LoVo (cell line): Measurements from ENCODE around the gene EIF4G3.
"Not testable (repeated sequence)": the region's sequence is repeated elsewhere in the genome, so short reads cannot be mapped to it uniquely, and the experiment has no call there.

Experiments
- DNase-seq: peaks from one replicate; pipeline ENCODE4 v3.0.0-alpha.2; 2016; ENCODE audit warnings: low spot score

EIF4G3 gene

DNA sequence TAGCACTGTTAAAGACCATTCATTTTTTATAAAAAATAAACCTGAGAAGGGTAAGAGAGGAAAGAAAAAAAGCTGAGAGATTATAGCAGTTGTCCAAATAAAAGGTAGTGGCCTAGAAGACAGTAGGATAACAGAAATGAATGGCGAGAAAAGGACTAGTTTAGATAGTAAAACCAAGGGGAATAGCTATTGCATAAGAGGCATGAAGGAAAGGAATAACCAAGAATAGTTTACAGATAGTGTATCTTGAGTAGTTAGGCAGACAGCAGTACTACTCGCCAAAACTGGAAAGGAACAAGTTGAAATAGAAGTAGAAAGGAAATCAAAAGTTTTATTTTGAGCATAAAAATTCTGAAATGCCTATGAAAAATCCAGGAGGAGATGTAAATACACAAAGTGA, 70.5 kb downstream of the EIF4G3 start:
- DNase-seq = no peak

DNA sequence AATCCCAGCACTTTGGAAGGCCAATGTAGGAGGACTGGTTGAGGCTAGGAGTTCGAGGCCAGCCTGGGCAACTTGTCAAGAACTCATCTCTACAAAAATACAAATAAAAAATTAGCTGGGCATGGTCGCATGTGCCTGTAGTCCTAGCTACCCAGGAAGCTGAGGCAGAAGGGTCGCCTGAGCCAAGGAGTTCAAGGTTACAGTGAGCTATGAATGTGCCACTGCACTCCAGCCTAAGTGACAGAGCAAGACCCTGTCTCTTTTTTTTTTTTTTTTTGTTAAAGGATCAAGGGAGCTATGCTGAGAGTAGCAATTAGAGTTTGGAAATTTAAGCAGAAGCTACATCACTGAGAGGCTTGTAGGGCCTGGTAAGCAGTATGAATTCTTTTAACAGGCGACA, 70.9 kb downstream of the EIF4G3 start:
- DNase-seq = no peak

DNA sequence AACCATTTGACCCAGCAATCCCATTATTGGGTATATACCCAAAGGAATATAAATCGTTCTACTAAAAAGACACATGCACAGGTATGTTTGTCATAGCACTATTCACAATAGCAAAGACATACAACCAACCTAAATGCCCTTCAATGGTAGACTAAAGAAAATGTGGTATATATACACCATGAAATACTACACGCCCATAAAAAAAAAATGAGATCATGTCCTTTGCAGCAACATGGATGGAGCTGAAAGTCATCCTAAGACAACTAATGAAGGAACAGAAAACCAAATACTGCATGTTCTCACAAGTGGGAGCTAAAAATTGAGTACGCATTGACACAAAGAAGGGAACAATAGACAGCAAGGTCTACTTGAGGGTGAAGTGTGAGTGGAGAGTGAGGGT, 72.0 kb downstream of the EIF4G3 start:
- DNase-seq = no peak

DNA sequence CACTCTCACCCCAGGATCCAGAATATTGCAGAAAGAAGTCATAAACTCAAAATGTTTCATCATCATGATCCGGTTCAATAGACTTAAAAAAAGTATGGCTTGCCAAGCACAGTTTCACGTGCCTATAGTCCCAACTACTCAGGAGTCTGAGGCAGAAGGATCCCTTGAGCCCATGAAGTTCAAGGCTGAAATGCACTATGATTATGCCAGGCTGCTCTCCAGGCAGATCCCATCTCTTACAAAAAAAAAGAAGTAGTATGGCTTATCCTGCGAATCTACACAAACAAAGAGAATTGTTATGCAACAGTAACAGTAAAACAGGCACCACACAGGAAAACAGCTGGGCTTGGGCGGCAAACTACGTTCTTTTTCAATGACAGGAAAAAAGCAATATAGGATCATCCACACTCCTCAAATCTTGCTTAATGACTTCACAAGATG, 76.2 kb downstream of the EIF4G3 start:
- no peak for DNase-seq

DNA sequence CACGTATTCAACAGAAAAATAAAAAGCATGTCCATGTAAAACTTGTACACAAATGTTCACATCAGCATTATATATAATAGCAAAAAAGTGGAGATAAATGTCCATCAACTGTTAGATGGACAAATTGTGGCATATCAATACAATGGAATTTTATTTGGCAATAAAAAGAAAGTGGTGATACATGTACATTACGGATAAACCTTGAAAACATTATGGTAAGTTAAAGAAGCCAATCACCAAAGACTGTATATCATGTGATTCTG, 76.9 kb downstream of the EIF4G3 start:
- no peak for DNase-seq

DNA sequence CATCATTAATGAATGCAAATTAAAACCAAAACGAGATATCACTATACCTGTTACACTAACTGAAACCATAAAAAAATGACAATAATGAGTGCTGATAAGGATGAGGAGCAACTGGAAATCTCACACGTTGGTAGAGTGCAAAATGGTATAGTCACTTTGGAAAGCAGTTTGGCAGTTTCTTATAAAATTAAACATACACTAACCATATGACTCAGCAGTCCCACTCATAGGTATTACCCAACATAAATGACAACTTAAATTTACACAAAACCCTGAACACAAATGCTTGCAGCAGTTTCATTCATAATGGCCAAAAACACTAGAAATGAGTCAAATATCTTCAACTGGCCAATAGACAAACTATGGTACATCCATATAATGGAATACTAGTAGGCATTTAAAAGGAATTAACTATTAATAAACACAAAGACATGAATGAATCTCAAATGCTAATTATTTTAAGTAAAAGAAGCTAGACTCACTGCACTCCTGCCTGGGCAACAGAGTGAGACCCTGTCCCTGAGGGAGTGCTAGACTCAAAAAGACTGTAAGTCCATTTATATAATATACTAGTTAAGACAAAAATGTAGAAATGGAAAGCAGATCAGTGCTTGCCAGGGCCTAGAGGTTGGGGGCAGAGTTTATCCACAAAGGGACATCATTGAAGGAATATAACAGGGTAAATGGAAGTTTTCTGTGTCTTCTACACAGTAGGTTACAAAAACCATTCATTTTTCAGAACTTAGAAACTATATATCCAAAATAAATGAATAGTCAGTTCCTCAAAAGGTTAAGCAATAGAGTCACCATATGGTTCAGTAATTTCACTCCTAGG, 77.4 kb downstream of the EIF4G3 start:
- DNase-seq = no peak

DNA sequence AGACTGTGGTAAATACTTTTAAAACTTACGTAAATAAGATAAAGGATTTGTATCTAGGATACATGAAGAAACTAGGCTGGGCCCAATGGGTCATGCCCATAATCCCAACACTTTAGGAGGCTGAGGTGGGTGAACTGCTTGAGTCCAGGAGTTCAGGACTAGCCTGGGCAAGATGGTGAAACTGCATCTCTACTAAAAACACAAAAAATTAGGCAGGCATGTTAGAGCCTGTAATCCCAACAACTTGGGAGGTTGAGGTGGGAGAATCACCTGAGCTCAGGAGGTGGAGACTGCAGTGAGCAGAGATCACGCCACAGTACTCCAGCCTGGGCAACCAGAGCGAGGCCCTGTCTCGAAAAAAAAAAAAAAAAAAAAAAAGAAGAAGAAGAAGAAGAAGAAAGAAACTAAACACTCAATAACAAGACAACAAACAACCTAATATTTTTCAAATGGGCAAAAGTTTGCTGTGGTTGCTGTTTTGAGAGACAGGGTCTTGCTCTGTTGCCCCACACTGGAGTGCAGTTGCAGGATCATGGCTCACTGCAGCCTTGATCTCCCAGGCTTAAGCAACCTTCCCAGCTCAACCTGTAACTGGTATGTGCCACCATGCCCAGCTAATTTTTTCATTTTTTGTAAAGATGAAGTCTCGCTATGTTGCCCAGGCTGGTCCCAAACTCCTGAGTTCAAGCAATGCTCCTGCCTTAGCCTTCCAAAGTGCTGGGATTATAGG, 78.3 kb downstream of the EIF4G3 start:
- DNase-seq = no peak

DNA sequence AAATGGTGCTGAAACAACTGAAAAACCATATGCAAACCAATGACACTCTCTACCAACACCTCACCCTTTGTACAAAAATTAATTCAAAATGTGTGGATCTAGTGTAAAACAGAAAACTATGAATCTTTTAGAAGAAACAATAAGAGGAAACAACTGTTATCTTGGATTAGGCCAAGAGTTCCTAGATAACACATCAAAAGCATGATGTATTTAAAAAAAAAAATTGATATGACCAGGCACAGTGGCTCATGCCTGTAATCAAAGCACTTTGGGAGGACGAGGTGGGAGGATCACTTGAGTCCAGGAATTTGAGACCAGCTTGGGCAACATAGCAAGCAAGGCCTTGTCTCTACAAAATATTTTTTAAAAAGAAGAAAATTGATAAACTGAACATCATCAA, 79.0 kb downstream of the EIF4G3 start:
- no peak for DNase-seq

DNA sequence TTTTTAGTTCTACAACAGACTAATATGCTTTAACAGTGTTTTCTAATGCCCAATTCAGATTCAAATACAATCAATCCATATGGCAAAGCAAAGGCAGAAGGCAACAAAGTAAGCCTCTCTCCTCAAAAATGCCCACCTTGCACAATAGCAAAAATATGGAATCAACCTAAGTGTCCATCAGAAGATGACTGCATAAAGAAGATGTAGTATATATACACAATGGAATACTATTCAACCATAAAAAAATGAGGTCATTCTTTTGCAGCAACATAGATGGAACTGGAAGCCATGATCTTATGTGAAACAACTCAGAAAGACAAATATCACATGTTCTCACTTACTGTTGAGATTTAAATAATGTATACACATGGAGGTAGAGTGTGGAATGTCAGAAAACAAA, 80.7 kb downstream of the EIF4G3 start:
- no peak for DNase-seq

DNA sequence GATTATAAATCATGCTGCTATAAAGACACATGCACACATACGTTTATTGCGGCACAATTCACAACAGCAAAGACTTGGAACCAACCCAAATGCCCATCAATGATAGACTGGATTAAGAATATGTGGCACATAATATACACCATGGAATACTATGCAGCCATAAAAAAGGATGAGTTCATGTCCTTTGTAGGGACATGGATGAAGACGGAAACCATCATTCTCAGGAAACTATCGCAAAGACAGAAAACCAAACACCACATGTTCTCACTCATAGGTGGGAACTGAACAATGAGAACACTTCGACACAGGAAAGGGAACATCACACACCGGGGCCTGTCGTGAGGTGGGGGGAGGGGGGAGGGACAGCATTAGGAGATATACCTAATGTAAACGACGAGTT, 82.4 kb downstream of the EIF4G3 start:
- DNase-seq = not testable (repeated sequence)

DNA sequence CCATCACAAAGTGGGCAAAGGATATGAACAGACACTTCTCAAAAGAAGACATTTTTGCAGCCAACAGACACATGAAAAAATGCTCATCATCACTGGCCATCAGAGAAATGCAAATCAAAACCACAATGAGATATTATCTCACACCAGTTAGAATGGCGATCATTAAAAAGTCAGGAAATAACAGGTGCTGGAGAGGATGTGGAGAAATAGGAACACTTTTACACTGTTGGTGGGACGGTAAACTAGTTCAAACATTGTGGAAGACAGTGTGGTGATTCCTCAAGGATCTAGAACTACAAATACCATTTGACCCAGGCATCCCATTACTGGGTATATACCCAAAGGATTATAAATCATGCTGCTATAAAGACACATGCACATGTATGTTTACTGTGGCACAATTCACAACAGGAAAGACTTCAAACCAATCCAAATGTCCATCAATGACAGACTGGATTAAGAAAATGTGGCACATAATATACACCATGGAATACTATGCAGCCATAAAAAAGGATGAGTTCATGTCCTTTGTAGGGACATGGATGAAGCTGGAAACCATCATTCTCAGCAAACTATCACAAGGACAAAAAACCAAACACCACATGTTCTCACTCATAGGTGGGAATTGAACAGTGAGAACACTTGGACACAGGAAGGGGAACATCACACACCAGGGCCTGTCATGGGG, 83.3 kb downstream of the EIF4G3 start:
- not testable (repeated sequence) for DNase-seq

DNA sequence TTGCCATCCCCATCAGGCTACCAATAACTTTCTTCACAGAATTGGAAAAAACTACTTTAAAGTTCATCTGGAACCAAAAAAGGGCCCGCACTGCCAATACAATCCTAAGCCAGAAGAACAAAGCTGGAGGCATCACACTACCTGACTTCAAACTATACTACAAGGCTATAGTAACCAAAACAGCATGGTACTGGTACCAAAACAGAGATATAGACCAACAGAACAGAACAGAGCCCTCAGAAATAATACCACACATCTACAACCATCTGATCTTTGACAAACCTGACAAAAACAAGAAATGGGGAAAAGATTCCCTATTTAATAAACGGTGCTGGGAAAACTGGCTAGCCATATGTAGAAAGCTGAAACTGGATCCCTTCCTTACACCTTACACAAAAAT, 84.2 kb downstream of the EIF4G3 start:
- DNase-seq = not testable (repeated sequence)

DNA sequence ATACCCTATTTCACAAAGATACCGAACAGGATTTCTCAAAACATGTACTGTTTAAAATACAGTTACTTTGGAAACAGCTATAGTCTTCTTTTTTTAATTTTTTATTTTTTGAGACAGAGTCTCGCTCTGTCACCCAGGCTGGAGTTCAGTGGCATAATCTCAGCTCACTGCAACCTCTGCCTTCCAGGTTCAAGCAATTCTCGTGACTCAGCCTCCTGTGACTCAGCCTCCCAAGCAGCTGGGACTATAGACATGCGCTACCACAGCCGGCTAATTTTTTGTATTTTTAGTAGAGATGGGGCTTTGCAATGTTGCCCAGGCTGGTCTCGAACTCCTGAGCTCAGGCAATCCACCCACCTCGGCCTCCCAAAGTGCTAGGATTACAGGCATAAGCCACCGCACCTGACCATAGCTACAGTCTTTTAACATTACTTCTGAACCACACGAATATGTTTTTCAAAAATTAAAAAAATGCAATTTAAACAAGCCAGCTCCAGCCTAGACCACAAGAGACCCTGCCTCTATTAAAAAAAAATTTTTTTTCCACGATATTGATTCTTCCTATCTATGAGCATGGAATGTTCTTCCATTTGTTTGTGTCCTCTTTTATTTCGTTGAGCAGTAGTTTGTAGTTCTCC, 85.5 kb downstream of the EIF4G3 start:
- not testable (repeated sequence) for DNase-seq

DNA sequence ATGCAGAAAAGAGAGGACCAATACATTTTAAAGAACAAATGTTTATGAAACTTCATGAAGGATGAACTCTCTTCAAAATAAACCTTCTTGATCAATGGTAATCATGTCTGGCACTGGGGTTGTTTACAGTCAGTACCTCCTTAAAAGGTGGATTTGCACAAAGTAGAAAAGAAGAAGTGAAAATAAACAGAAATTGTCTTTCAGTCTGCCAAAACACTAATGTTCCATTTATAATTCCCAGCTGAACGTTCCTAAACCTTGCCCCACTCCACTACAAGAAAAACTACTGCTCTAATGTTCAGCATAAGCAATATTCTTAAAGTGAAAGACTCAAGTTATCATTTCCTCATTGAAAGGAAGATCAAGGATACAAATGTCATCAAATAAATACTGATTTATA, 86.2 kb downstream of the EIF4G3 start:
- no peak for DNase-seq

DNA sequence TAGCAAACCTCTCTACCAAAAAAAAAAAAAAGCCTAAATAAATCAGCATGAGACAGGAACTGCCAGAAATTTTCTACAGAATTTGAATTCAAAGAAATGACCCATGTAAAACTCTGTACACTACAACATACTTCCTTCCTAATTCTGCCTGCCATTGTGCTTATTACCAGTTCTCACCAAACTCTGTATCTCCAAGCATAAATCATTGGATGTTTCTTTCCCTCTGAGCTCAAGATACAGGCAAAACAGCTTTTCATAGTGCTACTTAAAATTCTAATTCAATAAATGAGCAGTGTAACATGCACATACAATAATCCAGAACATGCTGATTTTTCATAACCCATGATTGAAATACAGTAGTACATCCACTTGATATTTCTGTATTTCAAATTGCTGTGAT, 87.0 kb downstream of the EIF4G3 start:
- no peak for DNase-seq

DNA sequence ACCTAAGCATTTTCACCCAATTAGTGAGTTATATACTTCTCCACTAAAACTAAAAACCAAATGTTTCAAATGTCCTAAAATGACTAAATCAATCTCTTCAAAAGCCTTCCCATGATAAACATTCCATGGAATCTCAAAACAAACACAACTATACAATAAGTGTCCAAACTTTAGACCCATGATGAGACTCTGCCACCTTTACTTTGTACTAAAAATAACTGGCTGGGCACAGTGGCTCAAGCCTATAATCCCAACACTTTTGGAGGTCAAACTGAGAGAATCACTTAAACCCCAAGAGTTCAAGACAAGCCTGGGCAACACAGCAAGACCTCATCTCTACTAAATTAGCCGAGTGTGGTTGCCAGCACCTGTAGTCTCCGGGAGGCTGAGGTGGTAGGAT, 87.4 kb downstream of the EIF4G3 start:
- DNase-seq = no peak

DNA sequence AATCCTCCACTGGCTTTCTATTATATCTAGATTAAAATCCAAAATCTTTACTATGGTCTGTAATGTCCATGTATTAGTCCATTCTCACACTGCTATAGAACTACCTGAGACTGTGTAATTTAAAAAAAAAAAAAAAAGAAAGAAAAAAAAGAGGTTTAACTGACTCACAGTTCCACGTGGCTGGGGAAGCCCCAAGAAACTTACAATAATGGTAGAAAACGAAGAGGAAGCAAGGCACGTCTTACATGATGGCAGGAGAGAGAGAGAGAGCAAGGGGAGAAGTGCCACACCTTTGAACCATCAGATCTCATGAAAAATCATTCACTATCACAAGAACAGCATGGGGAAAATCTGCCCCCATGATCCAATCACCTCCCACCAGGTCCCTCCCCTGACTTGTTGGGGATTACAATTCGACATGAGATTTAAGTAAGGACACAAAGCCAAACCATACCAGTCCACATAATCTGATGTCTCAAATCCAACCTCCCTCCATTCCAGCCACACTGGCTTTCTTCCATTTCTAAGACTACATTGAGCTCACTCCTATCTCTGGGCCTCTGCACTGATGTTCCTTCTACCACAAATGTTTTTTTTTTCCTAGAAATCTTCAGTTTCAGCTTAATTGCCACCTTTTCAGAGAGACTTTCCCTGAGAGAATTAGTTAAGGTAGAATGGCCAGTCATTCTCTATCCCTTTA, 92.4 kb downstream of the EIF4G3 start:
- DNase-seq = no peak

DNA sequence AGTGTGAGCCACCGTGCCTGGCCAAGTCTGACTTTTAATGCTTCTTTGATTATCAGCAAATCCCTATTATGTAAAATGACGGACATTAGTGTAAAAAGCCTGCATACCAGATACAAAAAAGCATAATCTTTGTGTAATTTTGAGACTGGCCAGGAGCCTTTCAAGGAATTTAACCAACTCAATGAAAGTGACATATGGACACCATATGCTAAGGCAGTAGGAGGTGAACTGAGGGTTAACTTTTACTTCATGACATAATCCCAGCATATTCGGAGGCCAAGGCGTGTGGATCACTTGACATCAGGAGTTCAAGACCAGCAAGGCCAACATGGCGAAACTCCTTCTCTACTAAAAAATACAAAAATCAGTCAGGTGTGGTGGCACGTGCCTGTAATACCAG, 94.6 kb downstream of the EIF4G3 start:
- DNase-seq = no peak

DNA sequence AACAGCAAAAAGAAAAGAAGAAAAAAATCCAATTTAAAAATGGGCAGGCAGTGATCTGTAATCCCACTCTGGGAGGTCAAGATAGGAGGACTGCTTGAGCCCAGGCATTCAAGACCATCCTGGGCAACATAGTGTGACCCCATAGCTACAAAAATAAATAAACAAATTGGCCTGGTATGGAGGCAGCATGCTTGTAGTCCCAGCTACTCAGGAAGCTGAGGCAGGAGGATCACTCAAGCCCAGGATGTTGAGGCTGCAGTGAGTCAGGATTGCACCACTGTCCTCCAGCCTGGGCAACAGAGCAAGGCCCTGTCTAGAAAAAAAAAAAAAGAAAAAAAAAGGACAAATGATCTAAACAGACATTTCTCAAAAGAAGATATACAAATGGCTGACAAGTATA, 99.6 kb downstream of the EIF4G3 start:
- DNase-seq = no peak

DNA sequence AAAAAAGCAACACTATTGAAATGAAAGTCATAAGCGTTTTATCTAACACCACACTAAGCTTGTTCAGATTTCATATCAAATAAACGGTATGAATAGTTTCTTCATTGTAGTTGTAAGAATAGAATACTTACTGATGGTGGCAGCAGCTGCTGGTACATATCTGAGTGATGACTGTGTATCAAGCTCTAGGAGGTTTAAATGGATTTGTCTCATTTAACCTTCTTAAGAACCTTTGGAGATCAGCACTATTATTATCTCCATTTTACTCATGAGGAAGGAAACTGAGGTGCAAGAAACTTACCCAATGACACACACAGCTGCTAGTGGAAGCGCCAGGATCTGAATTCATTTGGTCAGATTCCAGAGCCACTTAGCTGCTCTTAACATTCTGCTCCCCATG, 104.0 kb downstream of the EIF4G3 start:
- DNase-seq = no peak

DNA sequence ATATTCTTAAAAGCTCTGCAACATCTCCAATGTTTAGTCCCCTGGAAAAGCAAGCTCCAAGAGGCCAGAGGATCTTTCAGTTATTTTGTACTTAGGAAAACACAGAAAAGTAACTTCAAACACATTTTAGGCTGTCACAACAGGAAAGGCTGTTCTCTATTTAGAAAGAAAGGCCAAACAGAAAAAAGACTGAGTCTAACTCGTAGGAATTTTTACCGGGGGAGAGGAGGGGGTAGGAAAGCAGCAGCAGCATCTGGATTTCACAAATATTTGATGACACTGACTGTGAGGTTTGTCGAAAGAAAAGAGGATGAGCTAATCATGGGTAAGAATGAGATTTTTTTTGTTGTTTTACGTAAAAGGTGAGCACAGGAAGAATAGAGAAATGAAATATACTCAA, 107.1 kb downstream of the EIF4G3 start:
- no peak for DNase-seq

DNA sequence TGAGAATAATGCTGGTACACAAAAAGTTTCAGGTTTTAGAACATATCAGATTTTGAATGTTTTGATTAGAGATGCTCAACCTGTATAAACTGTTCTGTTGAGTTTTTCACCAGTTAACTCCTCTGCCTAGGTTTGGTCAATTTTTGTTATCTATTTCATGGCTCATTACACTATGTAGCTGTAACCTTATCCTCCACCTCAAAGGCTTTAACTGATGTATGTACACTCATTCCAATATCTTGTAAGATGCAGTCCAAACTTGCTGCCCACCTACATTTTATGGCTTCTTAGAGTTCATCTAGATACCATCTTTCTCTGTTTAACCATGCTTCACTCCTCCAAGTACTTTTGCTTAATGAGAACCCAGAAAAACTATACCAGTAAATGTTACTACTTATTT, 107.8 kb downstream of the EIF4G3 start:
- DNase-seq = no peak
